ENCODE data around the gene FBXL19.

FBXL19 gene

DNA sequence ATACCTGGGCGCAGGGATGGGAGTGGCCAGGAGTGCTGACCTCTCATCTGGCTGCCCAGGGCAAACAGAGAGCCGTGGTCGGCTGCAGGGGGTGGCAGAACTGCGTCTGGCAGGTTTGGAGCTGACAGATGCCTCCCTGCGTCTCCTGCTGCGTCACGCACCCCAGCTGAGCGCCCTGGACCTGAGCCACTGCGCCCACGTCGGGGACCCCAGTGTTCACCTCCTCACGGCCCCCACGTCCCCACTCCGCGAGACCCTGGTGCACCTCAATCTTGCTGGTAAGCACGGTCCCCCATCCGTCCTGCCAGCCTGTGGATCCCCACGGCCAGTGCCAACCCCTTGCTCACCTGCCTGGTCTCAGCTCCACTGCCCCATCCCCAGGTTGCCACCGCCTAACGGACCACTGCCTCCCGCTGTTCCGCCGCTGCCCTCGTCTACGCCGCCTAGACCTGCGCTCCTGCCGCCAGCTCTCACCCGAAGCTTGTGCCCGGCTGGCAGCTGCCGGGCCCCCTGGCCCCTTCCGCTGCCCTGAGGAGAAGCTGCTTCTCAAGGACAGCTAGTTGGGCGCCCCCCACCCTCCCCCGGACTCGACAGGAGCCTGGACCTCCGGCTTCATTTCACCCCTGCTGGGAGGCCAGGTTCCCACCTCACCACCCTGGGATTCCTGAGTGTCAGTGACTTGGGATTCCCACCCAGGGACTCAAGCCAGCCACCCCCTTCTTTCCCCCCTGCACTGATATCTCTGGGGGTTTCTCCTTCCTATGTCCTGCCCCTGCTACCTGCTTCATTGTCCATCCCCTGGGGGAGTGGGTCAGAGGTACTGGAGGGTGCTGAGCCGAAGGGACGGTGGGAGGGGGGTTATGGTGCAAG lies 23.5 kb downstream of the FBXL19 start:
- no peak for DNase-seq

DNA sequence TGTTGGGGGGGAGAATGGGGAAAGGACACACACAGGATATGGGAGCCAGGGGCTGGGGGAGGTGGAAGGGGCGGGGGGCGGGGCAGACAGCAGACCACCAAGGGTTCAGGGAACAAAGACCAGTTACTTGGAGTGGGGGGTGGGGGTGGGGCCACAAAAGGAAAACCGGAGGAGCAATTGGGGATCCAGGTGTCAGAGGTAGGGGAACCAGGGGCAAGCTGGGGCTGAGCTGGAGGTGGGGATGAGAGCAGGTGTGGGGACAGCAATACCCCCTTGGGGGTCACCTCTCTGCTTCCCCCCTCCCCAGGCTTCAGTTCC lies 24.1 kb downstream of the FBXL19 start:
- no peak for DNase-seq

DNA sequence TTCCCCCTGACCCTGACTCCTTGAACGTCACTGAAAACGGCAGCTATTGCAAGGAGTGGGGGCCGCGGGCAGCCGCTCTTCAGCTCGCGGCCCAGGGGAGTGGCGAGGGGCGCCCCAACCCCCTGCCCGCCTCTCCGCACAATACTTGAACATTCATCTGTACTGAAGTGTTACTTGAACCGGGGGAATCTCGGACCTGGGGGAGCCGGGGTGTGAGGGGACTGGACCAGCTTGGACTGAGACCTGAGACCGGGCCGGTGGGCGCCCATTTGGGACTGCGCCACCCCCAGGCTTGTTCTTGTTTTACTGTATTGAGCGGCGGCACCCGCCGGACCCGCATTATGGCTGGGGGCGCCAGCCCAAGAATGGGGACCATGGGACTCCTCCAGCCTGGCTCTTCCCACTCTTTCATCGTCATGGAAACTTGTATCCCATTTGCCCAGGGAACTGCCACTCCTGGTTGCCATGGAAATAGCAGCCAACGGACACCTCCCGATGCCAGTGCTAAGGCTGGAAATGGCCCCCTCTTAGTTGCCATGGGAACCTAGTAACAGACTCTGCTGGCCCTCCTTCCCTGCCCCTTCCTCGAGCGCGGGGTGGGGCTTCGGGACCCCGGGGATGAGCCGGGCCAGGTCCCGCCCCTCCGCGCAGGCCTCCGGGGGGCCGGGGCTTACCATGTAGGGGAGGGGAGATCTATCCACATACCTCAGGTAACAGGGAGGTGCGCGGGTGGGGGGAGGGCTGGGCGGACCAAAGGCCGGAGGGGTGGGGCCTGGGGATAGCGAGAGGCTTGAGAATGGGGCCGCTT lies 24.7 kb downstream of the FBXL19 start:
- DNase-seq = peak; percentile 37 to 71

DNA sequence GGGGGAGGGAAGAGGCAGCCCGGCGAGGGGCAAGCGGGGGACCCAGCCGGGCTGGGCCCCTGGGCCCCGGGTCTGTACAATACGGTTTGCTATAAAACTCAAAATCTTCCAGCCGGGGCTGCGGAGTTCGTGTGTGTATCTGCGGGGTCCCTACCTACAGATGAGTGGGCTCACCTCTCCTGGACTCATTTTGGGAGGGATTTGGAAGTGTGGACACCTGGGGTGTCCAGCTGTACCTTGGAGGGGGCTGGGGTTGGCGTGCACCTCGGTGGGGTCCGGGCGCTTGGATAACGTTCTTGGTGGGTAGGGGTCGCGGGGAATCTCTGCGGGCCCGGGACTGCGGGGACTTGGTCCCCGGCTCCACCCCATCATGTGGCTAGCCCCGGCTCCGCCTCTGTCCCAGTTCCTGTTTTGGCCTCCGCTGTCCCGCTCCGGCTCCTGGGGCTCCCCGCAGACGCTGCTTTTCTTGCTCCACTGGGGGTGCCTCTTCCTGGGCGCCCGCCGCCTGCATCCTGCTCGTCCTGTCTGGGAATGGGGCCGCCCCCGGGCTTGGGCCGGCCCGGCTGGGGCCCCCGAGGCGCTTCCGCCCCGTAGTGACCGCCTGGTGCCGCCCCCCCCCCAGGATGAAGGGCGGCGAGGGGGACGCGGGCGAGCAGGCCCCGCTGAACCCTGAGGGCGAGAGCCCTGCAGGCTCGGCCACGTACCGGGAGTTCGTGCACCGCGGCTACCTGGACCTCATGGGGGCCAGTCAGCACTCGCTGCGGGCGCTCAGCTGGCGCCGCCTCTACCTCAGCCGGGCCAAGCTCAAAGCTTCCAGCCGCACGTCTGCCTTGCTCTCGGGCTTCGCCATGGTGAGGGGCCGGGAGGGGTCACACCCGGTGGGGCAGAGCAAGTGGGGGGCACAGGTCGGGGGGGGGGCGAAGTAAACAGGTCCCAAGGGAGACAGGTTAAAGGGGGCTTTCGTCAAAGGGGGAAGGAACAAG lies 25.6 kb downstream of the FBXL19 start, which contains the start of gene ORAI3:
Gene ORAI3 (plus strand): TSS at position 402 of the 983 bp plus-strand sequence. CDS start 222 bp downstream, at position 624.
- DNase-seq = peak; percentile 73 to 85

DNA sequence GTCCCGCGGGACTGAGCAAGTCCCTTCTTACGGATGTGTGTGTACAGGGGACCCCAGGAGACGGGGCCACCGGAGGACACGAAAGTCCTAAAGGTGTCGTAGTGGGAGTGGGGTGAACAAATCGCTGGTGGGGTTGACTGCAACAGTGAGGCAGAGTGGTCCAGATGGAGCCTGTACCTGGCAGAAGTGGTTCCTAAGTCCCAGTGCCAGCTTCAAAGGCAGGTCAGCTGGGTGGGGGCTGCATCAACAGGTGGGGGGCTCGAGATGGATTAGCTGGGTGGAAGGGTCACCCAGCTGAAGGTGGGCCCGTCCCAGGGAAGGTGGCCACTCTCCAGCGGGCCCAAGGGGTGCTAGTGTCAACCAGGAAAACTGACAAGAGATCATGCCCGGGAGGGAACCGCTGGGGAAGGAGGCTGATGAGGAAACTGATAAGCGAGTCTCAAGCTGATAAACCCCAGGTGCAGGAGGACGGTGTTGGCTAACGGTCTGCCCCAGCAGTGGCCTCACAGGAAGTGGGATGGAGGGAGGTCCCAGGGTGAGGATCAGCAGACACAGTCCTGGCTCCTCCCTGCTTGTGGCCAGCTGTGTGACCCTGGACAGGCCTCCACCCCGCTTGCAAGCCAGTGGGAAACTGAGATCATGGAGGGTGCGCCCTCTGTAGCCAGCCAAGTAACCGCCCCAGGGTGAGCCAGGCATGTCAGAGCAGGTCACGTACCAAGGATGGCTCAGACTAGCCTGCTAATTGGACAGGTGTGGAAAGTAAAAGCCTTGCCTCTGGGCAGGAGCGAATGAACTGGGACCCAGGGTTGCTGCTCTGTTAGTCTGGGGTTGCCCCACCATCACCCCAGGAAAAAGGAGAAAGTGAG lies 26.5 kb downstream of the FBXL19 start:
- DNase-seq = peak; percentile 61 to 80

DNA sequence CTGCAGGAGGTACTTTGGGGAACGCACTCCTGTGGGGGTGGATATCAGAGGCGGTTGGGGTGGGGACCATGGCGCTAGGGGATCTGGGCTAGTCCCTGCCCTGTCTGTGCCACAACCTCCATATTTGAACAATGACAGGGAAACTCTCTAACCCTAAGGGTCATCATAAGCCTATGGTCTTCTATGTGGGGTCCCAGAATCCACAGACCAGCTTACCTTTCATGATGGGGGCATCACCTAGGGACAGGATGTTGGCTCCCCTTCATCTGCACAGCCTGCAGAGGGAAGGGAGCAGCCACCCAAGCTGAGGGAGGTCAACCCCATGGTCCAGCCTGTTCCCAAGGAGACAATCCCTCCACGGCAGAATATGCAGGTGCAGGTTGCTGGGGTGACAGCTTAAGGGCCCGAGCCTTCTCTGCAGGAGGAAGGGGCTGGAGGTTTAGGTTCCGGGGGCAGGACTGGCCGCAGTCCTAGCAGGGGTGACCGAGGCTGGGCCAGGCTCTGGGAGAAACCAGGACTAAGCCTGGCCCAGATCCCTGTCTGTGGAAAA lies 27.2 kb downstream of the FBXL19 start:
- DNase-seq = no peak

DNA sequence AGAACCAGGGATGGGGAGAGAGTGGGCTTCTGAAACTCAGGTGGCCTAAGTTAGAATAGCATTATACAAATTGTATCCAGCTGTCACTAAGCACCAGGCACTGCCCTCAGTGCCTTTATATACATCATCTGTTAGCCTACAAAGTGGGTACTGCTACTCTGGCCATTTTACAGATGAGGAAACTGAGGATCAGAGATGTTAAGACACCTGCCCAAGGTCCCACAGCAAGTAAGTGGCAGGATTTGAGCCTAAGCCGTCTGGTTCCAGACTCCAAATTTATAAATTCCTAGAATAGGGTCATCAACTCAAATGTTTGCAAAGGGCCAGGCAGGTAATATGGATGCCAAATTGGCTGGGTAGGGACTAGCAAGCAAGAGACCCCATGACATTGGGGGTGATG lies 27.8 kb downstream of the FBXL19 start:
- DNase-seq = no peak

DNA sequence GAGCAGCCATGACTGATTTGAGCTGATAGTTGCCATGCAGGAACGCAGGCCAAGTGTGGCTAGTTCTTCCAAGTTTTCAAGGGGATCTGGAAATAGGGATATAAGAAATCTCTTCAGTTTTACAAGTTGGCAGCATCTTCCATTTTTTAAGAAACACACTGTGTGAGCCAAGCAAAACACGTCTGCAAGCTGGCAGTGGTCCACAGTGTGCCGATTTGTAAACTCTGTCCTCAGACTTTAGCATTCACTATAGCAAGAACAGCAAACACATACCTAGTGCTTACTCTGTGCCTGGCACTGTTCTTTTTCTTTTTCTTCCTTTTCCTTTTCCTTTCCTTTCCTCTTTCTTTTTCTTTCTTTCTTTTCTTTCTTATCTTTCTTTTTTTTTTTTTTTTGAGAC lies 28.4 kb downstream of the FBXL19 start:
- DNase-seq = no peak

DNA sequence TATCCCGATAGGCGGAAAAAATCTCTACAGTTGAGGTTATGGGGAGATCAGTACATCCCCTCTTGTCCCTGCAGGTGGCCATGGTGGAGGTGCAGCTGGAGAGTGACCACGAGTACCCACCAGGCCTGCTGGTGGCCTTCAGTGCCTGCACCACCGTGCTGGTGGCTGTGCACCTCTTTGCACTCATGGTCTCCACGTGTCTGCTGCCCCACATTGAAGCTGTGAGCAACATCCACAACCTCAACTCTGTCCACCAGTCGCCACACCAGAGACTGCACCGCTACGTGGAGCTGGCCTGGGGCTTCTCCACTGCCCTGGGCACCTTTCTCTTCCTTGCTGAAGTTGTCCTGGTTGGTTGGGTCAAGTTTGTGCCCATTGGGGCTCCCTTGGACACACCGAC lies 29.7 kb downstream of the FBXL19 start:
- DNase-seq = no peak

DNA sequence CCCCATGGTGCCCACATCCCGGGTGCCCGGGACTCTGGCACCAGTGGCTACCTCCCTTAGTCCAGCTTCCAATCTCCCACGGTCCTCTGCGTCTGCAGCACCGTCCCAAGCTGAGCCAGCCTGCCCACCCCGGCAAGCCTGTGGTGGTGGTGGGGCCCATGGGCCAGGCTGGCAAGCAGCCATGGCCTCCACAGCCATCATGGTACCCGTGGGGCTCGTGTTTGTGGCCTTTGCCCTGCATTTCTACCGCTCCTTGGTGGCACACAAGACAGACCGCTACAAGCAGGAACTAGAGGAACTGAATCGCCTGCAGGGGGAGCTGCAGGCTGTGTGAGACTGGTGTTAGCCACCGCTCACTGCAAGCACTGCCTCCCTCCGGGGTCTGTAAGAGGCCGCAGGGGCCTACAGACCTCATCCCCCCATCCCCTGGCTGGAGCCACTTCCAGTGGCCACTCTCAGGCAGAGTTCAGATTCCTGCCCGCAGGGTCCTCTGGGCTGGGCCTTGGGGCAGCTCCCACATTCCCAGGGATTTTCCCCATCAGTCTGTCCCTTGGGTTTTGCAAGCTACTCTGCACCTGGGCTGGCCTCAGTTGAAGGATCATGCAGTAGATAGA lies 30.2 kb downstream of the FBXL19 start:
- peak; percentile 43 to 50 for DNase-seq

DNA sequence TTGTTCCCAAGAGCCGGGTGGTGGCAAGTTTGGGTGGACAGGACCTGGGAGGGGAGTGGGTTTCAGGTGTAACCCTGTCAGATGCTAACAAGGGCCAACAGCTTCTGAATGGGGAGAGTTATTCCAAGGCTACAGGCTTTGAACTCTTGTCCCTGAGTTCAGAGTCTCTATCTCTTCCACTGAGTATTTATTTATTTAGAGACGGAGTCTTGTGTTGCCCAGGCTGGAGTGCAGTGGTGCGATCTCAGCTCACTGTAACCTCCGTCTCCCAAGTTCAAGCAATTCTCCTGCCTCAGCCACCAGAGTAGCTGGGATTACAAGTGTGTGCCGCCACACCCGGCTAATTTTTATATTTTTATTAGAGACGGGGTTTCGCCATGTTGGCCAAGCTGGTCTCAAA lies 31.6 kb downstream of the FBXL19 start:
- DNase-seq = no peak

DNA sequence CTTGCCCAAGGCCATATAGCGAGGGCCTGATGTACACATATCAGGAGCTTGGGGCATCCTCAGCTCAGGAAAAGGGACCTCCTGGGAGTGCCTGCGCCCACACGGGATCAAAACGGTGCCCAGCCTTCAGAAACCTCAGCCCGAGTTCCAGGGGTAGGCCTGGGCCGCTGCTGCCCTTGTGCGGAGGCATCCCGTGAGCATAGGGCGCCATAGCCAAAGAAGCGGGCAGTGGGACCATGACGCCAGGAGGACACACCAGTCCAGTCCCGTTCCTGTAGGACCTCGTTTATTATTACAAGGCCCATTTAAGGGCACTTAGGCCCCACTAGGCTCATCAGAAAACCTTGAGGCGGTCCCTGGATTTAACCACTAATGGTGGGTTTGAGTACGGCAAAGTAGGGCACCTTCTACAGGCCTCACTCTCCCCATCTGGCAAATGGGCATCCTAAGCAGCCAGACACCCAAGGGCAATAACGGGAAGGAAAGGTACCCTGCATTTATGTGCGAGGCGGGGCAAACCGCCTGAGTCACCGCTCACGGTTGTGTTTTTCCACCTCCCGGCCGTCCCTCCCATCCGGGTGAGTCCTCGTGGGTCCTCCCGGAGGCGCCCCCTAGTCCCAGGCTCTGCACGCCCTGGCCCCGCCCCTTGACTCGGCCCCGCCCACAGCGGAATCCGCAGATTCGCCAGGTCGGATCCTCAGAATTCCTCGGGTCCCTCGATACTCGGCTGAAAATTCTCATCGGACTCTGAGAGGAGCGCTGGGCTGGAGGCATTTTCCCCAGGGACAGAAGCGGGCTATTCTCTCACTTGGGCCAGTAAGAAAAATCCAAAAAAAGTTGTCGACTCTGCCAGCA lies 33.5 kb downstream of the FBXL19 start:
- peak; percentile 74 to 80 for DNase-seq

DNA sequence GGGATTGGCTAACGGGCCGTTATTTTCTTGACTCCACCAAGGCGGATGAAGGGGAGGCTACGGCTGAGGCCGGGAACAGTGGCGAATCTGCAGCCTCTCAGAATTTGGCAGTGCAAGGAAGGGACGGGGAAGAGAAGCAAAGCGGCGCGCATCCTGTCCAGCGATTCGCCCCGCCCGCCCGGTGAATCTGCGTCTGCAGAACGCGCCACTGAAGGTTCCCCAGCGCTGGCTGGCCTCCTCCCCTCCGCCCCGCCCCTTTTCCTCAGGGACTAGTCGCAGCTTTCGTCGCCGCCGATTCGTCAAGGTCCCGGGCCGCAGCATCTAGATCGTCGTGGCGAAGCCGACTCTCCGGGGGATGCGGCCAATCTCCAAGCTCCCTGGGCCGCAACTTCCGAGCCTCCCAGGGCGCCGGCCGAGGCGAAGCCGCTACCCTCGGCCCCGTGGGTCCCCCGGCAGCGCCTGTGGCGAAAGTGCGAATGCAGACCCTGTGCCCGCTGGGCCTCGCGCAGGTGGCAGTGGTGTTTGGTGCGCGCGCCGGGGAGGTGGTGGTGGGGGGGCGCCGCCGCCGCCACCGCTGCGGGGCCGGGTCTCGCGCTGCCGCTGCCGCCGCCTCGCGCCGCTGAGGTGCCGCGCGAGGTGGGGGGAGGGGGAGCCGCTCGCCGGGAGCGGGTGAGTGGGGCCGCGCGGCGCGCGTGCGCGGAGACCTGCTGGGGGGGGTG lies 34.2 kb downstream of the FBXL19 start, which contains the start of gene SETD1A:
Gene SETD1A (plus strand): TSS at position 299 of the 719 bp plus-strand sequence. CDS start 978 bp downstream, outside the sequence.
- DNase-seq = peak; percentile 92 to 94

DNA sequence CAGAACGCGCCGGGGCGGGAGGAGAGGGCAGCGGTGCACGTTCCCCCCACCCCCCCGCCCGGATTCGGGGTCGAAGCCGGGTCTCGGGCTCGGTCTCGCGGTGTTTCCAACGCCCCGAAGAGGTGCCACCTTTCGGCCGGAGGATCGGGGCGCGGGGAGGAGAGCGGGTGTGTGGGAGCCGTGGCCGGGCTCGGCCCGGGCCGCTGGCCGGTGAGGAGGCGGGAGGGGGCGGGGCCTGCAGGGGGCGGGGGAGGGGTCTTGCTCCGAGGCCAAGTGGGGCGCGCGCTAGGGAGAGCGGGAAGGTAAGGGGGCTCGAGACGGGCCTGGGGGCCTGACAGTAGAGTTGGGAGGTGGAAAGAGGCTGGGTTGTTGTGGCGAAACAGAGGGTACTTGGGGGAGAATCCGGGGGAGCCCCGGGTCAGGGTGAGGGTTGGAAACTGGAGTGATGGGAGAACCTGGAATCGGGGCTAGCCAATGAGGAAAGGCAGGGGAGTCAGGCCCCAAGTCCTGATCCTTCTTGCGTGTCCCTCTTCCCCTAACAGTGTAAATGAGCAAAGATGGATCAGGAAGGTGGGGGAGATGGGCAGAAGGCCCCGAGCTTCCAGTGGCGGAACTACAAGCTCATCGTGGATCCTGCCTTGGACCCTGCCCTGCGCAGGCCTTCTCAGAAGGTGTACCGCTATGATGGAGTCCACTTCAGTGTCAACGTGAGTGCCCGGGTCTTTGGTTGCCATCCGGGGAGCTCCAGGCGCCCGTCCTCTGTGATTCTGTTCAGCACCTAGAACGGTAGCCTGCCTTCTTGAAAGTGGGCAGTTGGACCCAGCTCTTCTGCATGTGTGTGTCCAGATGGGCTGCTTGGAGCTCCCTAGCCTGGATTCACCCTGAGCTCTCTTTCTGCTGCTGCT lies 35.1 kb downstream of the FBXL19 start:
- peak; percentile 29 to 37 for DNase-seq

DNA sequence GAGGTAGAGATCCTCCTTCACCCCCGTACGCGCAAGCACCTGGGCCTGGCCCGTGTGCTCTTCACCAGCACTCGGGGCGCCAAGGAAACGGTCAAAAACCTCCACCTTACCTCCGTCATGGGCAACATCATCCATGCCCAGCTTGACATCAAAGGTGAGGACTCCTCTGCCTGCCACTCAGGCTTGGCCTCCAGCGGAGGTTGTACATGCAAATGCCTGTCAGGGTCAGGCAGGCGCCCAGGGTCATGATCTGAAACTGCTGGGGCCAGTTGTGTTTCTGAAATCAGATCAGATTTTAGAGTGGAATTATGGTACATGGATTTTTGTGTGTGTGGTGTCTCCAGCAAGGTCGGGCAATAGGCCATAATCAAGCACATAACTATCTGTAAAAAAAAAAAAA lies 38.0 kb downstream of the FBXL19 start:
- no peak for DNase-seq

DNA sequence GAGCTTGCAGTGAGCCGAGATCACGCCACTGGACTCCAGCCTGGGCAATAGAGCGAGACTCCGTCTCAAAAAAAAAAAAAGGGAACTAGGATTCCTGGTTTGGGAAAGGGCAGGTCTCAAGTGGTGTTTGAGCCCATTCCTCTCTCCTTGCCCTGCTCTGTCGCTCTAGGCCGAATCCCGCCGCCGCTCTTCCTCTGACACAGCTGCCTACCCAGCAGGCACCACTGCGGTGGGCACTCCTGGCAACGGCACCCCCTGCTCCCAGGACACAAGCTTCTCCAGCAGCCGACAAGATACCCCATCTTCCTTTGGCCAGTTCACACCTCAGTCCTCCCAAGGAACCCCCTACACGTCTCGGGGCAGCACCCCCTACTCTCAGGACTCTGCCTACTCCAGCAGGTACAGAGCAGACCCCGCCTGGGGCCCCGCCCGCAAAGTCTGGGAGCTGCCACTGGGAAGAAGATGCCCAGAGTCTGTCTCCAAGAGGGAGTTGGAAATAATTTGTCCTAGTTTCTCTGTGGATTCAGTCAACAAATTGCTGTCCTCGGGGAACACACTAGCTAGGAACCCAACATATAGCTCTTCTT lies 40.6 kb downstream of the FBXL19 start:
- DNase-seq = no peak

DNA sequence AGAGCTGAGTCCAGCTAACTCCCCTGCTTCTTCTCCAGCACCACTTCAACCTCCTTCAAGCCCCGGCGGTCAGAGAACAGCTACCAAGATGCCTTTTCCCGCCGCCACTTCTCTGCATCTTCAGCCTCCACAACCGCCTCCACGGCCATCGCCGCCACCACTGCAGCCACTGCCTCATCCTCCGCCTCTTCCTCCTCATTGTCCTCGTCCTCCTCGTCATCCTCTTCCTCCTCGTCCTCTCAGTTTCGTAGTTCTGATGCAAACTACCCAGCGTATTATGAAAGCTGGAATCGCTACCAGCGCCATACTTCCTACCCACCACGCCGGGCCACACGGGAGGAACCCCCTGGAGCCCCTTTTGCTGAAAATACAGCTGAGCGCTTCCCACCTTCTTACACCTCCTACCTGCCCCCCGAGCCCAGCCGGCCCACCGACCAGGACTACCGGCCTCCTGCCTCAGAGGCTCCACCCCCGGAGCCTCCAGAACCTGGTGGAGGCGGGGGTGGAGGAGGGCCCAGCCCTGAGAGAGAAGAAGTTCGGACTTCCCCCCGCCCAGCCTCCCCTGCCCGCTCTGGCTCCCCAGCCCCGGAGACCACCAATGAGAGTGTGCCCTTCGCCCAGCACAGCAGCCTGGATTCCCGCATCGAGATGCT lies 41.3 kb downstream of the FBXL19 start:
- DNase-seq = peak; percentile 56 to 62

All from inflammatory macrophage treated with lipopolysaccharide for 1 hour (primary cell).